Karpas-422 (cell line): ENCODE measurements around the gene ANXA8L1. TPM values are rescaled to one million over a fixed set of nuclear protein-coding genes. Genes with fewer than 3 reads are reported as not detected.
"Not testable (repeated sequence)": the region's sequence is repeated elsewhere in the genome, so short reads cannot be mapped to it uniquely, and the experiment has no call there.

Experiments
- DNase-seq: peaks from one replicate; pipeline ENCODE4 v3.0.0-alpha.2; 2015
- H2AFZ ChIP-seq: fragments of 200-600 bp; sonication (generic); 2 replicates; pipeline ENCODE4 v1.6.1; 2014; ENCODE audit warnings: antibody characterized with exemption, low read length, mixed read lengths
- H3K27ac ChIP-seq: fragments of 200-600 bp; sonication (generic); 2 replicates; pipeline ENCODE4 v1.5.1; 2014; ENCODE audit warnings: mild to moderate bottlenecking, low read length, moderate library complexity
- H3K27me3 ChIP-seq: fragments of 200-600 bp; sonication (generic); 2 replicates; pipeline ENCODE4 v1.6.1; 2014; ENCODE audit warnings: low read length, mixed read lengths
- H3K36me3 ChIP-seq: fragments of 200-600 bp; sonication (generic); 2 replicates; pipeline ENCODE4 v1.6.1; 2014; ENCODE audit warnings: low read length, mixed read lengths; ENCODE audit not compliant: insufficient read depth
- H3K4me1 ChIP-seq: fragments of 200-600 bp; sonication (generic); 2 replicates; pipeline ENCODE4 v1.6.1; 2014; ENCODE audit warnings: mild to moderate bottlenecking, low read length, mixed read lengths
- H3K4me2 ChIP-seq: fragments of 200-600 bp; sonication (generic); 2 replicates; pipeline ENCODE4 v1.6.1; 2014; ENCODE audit warnings: low read length, low read depth, mild to moderate bottlenecking; ENCODE audit not compliant: poor library complexity, severe bottlenecking
- H3K4me3 ChIP-seq: fragments of 200-600 bp; sonication (generic); 2 replicates; pipeline ENCODE4 v1.5.1; 2014; ENCODE audit warnings: mild to moderate bottlenecking, antibody characterized with exemption, low read length, mixed read lengths
- H3K79me2 ChIP-seq: fragments of 200-600 bp; sonication (generic); 2 replicates; pipeline ENCODE4 v1.6.1; 2014; ENCODE audit warnings: mild to moderate bottlenecking, low read length, mixed read lengths
- H3K9ac ChIP-seq: fragments of 200-600 bp; sonication (generic); 2 replicates; pipeline ENCODE4 v1.6.0; 2014; ENCODE audit warnings: low read length
- H3K9me2 ChIP-seq: fragments of 200-600 bp; sonication (generic), shearing (Covaris generic); replicated peaks from 2 replicates; pipeline ENCODE4 v1.6.0; 2014; ENCODE audit warnings: mild to moderate bottlenecking, low read length, moderate library complexity; ENCODE audit not compliant: insufficient read depth
- H3K9me3 ChIP-seq: fragments of 300-700, 200-600 bp; sonication (generic); 2 replicates; pipeline ENCODE4 v1.6.1; 2014; ENCODE audit warnings: low read length, mixed read lengths
- H4K20me1 ChIP-seq: fragments of 200-600 bp; sonication (generic); 2 replicates; pipeline ENCODE4 v1.6.1; 2014; ENCODE audit warnings: mild to moderate bottlenecking, antibody characterized with exemption, low read length, low read depth; ENCODE audit not compliant: insufficient read depth
- total RNA-seq: library from RNA; depleted of rRNA; stranded (reverse); fragments of >200 nt; shearing (Covaris generic); gene quantifications from 2 replicates; pipeline ENCODE4 v1.2.3, GENCODE V29; 2014; ENCODE audit warnings: low replicate concordance; rRNA removed

Gene ANXA8L1
- total RNA-seq = not detected in 2 replicates

GRCh38 chr10:46375406-46375805 lies at the start of gene ANXA8L1:
TSS of gene ANXA8L1 (plus strand) at chr10:46375776. CDS start at chr10:46375852, 76 bp downstream.
- H3K9me2 ChIP-seq, H3K36me3 ChIP-seq, H3K27ac ChIP-seq, H3K4me1 ChIP-seq, DNase-seq, H3K4me3 ChIP-seq, H4K20me1 ChIP-seq, H3K9ac ChIP-seq, H3K9me3 ChIP-seq, H3K27me3 ChIP-seq, H3K4me2 ChIP-seq, H3K79me2 ChIP-seq, H2AFZ ChIP-seq: not testable (repeated sequence)

GRCh38 chr10:46326066-46326465 lies 49.5 kb upstream of the ANXA8L1 start:
- DNase-seq = no peak
- no peaks in the 10 kb centered on the region for H3K9me3 ChIP-seq
- H3K4me2 ChIP-seq = no peak overlapping the region
- H3K9me2 ChIP-seq = no peaks in the 10 kb centered on the region
- no peaks in the 10 kb centered on the region for H4K20me1 ChIP-seq
- no peak overlapping the region for H3K4me3 ChIP-seq
- H3K4me1 ChIP-seq = no peaks in the 10 kb centered on the region
- no peak overlapping the region for H3K9ac ChIP-seq
- no peak overlapping the region for H3K27ac ChIP-seq
- no peaks in the 10 kb centered on the region for H3K36me3 ChIP-seq
- no peak overlapping the region for H2AFZ ChIP-seq
- no peaks in the 10 kb centered on the region for H3K27me3 ChIP-seq
- H3K79me2 ChIP-seq = no peaks in the 10 kb centered on the region

DNA sequence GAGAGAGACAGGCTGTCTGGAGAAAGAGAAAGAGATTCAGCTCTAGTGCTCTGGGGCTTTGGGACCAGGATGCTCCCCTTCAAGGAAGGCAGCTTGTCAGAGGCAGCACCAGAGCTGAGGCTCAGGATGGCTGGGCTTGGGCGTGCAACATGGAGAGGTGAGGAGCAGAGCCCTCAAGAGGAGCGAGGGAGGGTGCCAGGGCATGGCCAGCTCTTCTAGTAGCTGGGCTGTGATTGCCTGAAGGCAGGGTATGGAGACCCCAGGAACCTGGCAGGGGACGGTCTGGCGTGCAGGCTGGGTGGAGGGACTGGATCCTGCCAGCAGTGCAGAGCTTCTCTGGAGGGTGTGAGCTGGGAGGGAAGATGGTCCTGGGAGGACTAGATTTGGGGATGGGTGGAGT lies 48.6 kb upstream of the ANXA8L1 start:
- Histone ChIP-seq H3K36me3 (no peaks in the 10 kb centered on the region), H3K9me2 (no peaks in the 10 kb centered on the region), H3K79me2 (no peaks in the 10 kb centered on the region), H3K4me3 (no peak overlapping the region), H3K9me3 (no peaks in the 10 kb centered on the region), H2AFZ (no peak overlapping the region), H3K4me2 (no peak overlapping the region), H3K4me1 (no peaks in the 10 kb centered on the region), H3K9ac (no peak overlapping the region), H3K27me3 (no peaks in the 10 kb centered on the region), H3K27ac (no peak overlapping the region), H4K20me1 (no peaks in the 10 kb centered on the region)
- no peak for DNase-seq

DNA sequence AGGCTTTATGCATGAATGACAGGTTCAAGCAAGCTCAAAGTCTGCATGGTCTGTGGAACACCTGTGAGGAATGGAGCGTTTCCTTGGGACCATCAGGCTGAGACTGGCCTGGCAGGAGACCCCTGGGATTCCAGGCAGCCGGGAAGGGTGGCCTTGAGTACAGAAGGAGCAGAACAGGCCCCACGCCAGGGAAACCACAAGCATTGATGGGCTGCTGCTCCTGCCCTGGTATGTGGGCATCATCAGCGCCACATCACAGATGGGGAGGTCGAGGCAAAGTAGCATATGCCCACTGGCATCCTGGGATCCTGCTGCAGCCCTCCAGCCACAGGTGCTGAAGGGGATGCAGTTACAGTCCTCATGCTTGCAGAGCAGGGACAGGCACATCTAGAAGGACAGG lies 47.9 kb upstream of the ANXA8L1 start:
- Histone ChIP-seq H3K27me3 (no peaks in the 10 kb centered on the region), H3K4me3 (no peak overlapping the region), H2AFZ (no peak overlapping the region), H3K27ac (no peak overlapping the region), H3K9ac (no peak overlapping the region), H3K36me3 (no peaks in the 10 kb centered on the region), H3K4me1 (no peaks in the 10 kb centered on the region), H3K79me2 (no peaks in the 10 kb centered on the region), H3K4me2 (no peak overlapping the region), H4K20me1 (no peaks in the 10 kb centered on the region), H3K9me3 (no peaks in the 10 kb centered on the region), H3K9me2 (no peaks in the 10 kb centered on the region)
- no peak for DNase-seq

DNA sequence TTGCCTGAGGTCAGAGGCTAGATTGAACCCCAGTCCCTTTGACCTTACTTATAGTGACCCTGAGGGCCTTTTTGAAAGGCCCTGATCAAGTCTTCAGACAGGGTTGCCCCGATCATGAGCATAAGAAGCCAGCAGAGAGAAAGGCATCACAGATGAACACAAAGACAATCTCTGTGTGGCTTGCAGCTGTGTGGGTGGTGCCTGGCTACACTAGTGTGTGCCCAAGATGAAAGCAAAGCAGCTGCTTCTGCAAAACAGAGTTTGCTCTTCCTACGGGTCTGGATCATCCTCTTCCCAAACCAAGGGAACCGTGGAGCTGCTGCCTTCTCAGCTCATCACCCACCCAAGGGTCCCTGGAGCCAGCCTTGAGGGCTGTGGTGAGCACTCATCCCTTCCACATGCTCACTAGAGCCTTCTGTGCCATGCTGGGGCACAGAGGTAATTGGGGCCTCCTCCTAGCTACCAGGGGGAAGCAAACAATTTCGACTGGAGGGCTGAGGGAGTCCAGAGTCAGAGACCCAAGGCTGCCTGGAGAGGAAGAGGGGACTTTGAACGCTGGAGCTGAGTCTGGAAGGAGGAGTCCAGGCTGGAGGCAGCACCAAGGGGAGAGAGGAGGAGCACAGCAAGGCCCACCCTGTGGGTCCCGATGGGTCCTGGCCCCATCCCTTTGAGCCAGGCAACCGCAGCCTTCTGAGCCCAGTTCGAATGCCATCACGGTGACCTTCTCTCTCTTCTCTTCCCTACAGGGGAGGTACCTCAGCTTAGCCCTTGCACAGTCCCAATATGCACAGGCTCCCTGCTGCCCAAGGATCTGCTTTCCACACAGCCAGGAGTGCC lies 46.5 kb upstream of the ANXA8L1 start:
- no peaks in the 10 kb centered on the region for H3K4me1 ChIP-seq
- DNase-seq = no peak
- no peaks in the 10 kb centered on the region for H3K27me3 ChIP-seq
- H2AFZ ChIP-seq = no peak overlapping the region
- no peaks in the 10 kb centered on the region for H3K9me3 ChIP-seq
- H3K9ac ChIP-seq = no peak overlapping the region
- H4K20me1 ChIP-seq = no peaks in the 10 kb centered on the region
- H3K9me2 ChIP-seq = no peaks in the 10 kb centered on the region
- H3K4me2 ChIP-seq = no peak overlapping the region
- H3K27ac ChIP-seq = no peak overlapping the region
- no peak overlapping the region for H3K4me3 ChIP-seq
- H3K36me3 ChIP-seq = no peaks in the 10 kb centered on the region
- no peaks in the 10 kb centered on the region for H3K79me2 ChIP-seq

- no peak for DNase-seq
- no peaks in the 10 kb centered on the region for H3K4me1 ChIP-seq
- H3K27me3 ChIP-seq = no peaks in the 10 kb centered on the region
- H3K9me2 ChIP-seq = no peaks in the 10 kb centered on the region
- no peak overlapping the region for H3K27ac ChIP-seq
- H3K9ac ChIP-seq = no peak overlapping the region
- H3K9me3 ChIP-seq = no peaks in the 10 kb centered on the region
- H3K36me3 ChIP-seq = no peaks in the 10 kb centered on the region
- no peaks in the 10 kb centered on the region for H4K20me1 ChIP-seq
- H3K79me2 ChIP-seq = no peaks in the 10 kb centered on the region
- no peak overlapping the region for H3K4me3 ChIP-seq
- no peak overlapping the region for H3K4me2 ChIP-seq
- no peak overlapping the region for H2AFZ ChIP-seq
Measured at GRCh38 chr10:46329690-46330016, 45.9 kb upstream of the ANXA8L1 start.

- no peak overlapping the region for H3K4me3 ChIP-seq
Measured at GRCh38 chr10:46330894-46331293, 44.7 kb upstream of the ANXA8L1 start.

DNA sequence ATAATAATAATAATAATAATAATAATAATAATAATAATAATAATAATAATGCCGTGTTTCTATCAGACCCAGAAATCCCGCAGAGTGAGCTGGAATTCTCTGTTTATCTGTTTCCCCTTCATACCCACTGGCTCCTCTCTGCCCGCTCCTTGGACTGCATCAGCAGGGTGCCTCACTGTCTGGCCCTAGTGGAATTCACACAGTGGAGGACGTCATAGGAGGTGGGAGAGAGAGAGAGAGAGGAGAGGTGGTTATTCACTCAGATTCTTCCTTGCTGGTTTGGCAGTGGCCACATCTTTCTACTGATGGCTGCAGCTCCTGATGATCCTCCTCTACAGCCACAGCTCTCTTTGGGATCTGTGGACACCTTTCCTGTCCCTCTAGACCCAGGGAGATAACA lies 10.1 kb upstream of the ANXA8L1 start:
- H3K9me3 ChIP-seq, H3K9me2 ChIP-seq, DNase-seq, H4K20me1 ChIP-seq, H3K4me3 ChIP-seq, H3K4me1 ChIP-seq, H3K27ac ChIP-seq, H3K27me3 ChIP-seq, H3K9ac ChIP-seq, H3K4me2 ChIP-seq, H3K36me3 ChIP-seq, H2AFZ ChIP-seq, H3K79me2 ChIP-seq: not testable (repeated sequence)

More at GRCh38 chr10:46330894-46331293, 44.7 kb upstream of the ANXA8L1 start:
- Histone ChIP-seq H4K20me1 (no peaks in the 10 kb centered on the region), H3K27ac (no peak overlapping the region), H3K9ac (no peak overlapping the region), H3K9me2 (no peaks in the 10 kb centered on the region), H3K4me2 (no peak overlapping the region), H3K27me3 (no peaks in the 10 kb centered on the region), H3K36me3 (no peaks in the 10 kb centered on the region), H3K9me3 (no peaks in the 10 kb centered on the region), H2AFZ (no peak overlapping the region), H3K79me2 (no peaks in the 10 kb centered on the region), H3K4me1 (no peaks in the 10 kb centered on the region)
- no peak for DNase-seq
